ENCODE measurements around the gene ALKBH8.
A peak's percentile ranks its signal among the peaks of the same experiment; 100 is the strongest.

Gene ALKBH8

GRCh38 chr11:107562647-107563208 lies 2.8 kb downstream of the ALKBH8 start:
- H3K4me2 ChIP-seq (ENCODE audit: low read length): no peak overlapping the region
- H3K27ac ChIP-seq: no peak overlapping the region
- no peaks in the 10 kb centered on the region for H3K79me2 ChIP-seq
- no peaks in the 10 kb centered on the region for H3K4me1 ChIP-seq
- no peaks in the 10 kb centered on the region for H3K9me3 ChIP-seq (ENCODE audit: control insufficient read depth, low read length)
- H3K27me3 ChIP-seq (ENCODE audit: control insufficient read depth, insufficient read depth, low read length): no peaks in the 10 kb centered on the region
- no peak overlapping the region for H3K9ac ChIP-seq
- H2AFZ ChIP-seq: no peak overlapping the region
- TF ChIP-seq CTCF (IDR thresholded peaks at IDR 0.05): no peak
- no peaks in the 10 kb centered on the region for H3K36me3 ChIP-seq (ENCODE audit: control insufficient read depth, insufficient read depth, low read length)
- no peak overlapping the region for H3K4me3 ChIP-seq (ENCODE audit: low read depth, low read length)

- no peak for TF ChIP-seq CTCF (IDR thresholded peaks at IDR 0.05)
- no peak overlapping the region for H3K4me3 ChIP-seq (ENCODE audit: low read depth, low read length)
Observed at GRCh38 chr11:107561688-107562087, 3.8 kb downstream of the ALKBH8 start.

GRCh38 chr11:107550304-107550703 lies 15.2 kb downstream of the ALKBH8 start:
- Histone ChIP-seq H3K9me3 (ENCODE audit: control insufficient read depth, low read length) (no peaks in the 10 kb centered on the region), H3K27me3 (ENCODE audit: control insufficient read depth, insufficient read depth, low read length) (no peaks in the 10 kb centered on the region), H3K4me1 (no peaks in the 10 kb centered on the region), H2AFZ (no peak overlapping the region), H3K9ac (no peak overlapping the region), H3K36me3 (ENCODE audit: control insufficient read depth, insufficient read depth, low read length) (no peaks in the 10 kb centered on the region), H3K4me3 (ENCODE audit: low read depth, low read length) (no peak overlapping the region), H3K79me2 (no peaks in the 10 kb centered on the region), H3K27ac (no peak overlapping the region), H3K4me2 (ENCODE audit: low read length) (no peak overlapping the region)
- TF ChIP-seq CTCF (IDR thresholded peaks at IDR 0.05): no peak

More at GRCh38 chr11:107561688-107562087, 3.8 kb downstream of the ALKBH8 start:
- no peaks in the 10 kb centered on the region for H3K9me3 ChIP-seq (ENCODE audit: control insufficient read depth, low read length)
- no peak overlapping the region for H3K4me2 ChIP-seq (ENCODE audit: low read length)
- no peaks in the 10 kb centered on the region for H3K4me1 ChIP-seq
- no peak overlapping the region for H3K9ac ChIP-seq
- H3K27me3 ChIP-seq (ENCODE audit: control insufficient read depth, insufficient read depth, low read length): no peaks in the 10 kb centered on the region
- no peaks in the 10 kb centered on the region for H3K36me3 ChIP-seq (ENCODE audit: control insufficient read depth, insufficient read depth, low read length)
- H3K79me2 ChIP-seq: no peaks in the 10 kb centered on the region
- no peak overlapping the region for H2AFZ ChIP-seq
- H3K27ac ChIP-seq: no peak overlapping the region

- H3K4me2 ChIP-seq (ENCODE audit: low read length): no peak overlapping the region
- no peak overlapping the region for H3K4me3 ChIP-seq (ENCODE audit: low read depth, low read length)
- no peaks in the 10 kb centered on the region for H3K36me3 ChIP-seq (ENCODE audit: control insufficient read depth, insufficient read depth, low read length)
- no peaks in the 10 kb centered on the region for H3K4me1 ChIP-seq
- H3K79me2 ChIP-seq: no peaks in the 10 kb centered on the region
- no peak for TF ChIP-seq CTCF (IDR thresholded peaks at IDR 0.05)
- no peak overlapping the region for H3K9ac ChIP-seq
- H3K27me3 ChIP-seq (ENCODE audit: control insufficient read depth, insufficient read depth, low read length): no peaks in the 10 kb centered on the region
- no peaks in the 10 kb centered on the region for H3K9me3 ChIP-seq (ENCODE audit: control insufficient read depth, low read length)
- no peak overlapping the region for H2AFZ ChIP-seq
- H3K27ac ChIP-seq: no peak overlapping the region
Observed at GRCh38 chr11:107549954-107550285, 15.6 kb downstream of the ALKBH8 start.

GRCh38 chr11:107549253-107549953 lies 16.1 kb downstream of the ALKBH8 start:
- Histone ChIP-seq H3K79me2 (no peaks in the 10 kb centered on the region), H3K9me3 (ENCODE audit: control insufficient read depth, low read length) (no peaks in the 10 kb centered on the region), H3K36me3 (ENCODE audit: control insufficient read depth, insufficient read depth, low read length) (no peaks in the 10 kb centered on the region), H3K27ac (no peak overlapping the region), H3K4me1 (no peaks in the 10 kb centered on the region), H3K9ac (no peak overlapping the region), H3K4me3 (ENCODE audit: low read depth, low read length) (no peak overlapping the region), H3K4me2 (ENCODE audit: low read length) (no peak overlapping the region), H2AFZ (no peak overlapping the region), H3K27me3 (ENCODE audit: control insufficient read depth, insufficient read depth, low read length) (no peaks in the 10 kb centered on the region)
- peak; percentile 62 for TF ChIP-seq CTCF (IDR thresholded peaks at IDR 0.05)
